GM19351 (cell line): ENCODE results near the gene TSPAN11.

Source experiments
- ATAC-seq: cut with Tn5 transposase; IDR thresholded peaks from one replicate; pipeline ENCODE4 v1.9.1; 2021; ENCODE audit warnings: mild to moderate bottlenecking, moderate library complexity; ENCODE audit not compliant: unreplicated experiment

Gene TSPAN11

GRCh38 chr12:30977537-30978349 is 51.2 kb downstream of the TSPAN11 start:
- ATAC-seq, result no peak

- no peak for ATAC-seq
Observed at GRCh38 chr12:30978639-30979038, 52.1 kb downstream of the TSPAN11 start.

DNA sequence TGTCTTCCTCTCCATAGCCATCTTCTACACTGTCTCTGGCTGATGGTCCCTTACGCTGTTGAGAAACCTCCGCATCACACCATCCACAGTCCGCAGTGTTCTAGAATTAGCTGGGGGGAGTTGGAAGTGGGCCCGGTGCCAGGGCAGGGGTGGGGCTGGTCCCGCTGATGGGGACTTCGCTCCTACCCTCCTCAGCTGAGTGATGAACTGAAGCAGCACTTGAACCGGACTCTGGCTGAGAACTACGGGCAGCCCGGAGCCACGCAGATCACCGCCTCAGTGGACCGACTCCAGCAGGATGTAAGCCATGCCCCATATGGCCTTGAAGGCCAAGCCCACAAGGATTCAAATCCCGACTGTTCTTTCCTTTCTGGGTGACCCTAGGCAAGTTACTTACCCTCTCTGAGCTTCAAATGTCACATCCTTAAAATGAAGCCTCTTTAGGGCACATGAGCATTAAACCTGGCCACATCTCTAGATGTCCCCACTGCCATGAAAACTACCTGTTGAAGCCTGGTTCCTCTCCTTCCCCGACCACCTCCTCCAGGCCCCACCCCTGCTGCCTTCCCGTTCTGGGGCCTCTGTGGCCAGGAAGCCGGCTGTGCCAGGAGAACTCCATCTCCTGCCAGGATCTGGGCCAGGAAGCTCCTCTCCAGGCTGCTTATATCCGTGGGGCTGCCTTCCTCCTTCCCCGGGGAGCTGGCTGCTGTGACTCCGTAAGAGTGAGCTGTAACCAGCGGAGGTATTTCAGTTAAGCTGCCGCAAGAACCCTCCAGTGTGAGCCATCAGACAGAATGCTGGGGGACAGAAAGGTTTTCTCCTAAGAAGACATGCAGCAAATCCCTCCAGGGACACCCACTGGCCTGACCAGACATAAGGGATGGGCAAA is 53.1 kb downstream of the TSPAN11 start:
- ATAC-seq, result no peak

- no peak for ATAC-seq
Observed at GRCh38 chr12:30980955-30981662, 54.6 kb downstream of the TSPAN11 start.

DNA sequence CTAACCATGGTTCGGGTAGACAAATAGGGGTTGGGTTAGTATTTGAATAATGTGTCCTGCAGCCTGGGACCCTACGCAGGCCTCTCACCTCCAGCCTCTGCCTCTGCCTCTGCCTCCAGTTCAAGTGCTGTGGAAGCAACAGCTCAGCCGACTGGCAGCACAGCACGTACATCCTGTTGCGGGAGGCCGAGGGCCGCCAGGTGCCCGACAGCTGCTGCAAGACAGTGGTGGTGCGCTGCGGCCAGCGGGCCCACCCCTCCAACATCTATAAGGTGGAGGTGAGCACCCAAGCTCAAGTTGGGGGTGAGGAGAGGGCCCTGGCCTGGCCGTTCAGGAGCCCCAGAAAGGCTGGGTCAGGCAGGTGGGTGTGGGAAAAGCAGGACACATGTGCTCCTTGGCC is 55.9 kb downstream of the TSPAN11 start:
- ATAC-seq, result no peak

GRCh38 chr12:30985814-30986452 is 59.4 kb downstream of the TSPAN11 start:
- ATAC-seq, result peak; percentile 69

GRCh38 chr12:30988086-30988485 is 61.5 kb downstream of the TSPAN11 start:
- no peak for ATAC-seq

DNA sequence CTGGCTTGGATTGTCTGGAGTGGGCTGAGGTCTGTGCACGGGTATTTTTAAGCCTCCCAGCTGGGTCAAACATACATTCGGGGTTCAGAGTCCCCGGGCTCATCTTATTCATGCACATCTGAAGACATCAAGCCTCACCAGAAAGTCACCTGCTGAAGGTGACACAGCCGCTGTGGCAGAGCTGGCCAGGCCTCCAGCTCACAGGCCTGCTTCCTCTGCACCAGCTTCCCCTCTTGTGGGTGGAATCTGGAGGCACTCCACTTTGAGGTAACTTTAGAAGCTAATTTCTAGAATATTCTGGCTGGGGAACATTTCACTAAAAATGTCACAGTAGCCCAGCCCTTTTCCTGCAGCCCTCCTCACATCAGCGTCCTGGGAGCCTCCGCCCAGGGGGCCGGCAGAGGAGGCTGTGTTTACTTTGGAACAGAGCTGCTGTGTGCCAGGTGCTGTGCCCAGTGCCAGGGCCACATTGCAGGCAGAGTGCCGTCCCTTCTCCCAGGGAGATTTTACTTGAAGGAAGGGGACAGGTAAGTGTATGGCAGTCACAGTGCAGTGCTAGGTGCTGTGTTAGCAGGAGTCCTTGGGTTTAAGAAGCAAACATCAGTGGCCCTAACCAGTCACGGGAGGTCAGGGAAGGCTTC is 62.2 kb downstream of the TSPAN11 start:
- no peak for ATAC-seq

DNA sequence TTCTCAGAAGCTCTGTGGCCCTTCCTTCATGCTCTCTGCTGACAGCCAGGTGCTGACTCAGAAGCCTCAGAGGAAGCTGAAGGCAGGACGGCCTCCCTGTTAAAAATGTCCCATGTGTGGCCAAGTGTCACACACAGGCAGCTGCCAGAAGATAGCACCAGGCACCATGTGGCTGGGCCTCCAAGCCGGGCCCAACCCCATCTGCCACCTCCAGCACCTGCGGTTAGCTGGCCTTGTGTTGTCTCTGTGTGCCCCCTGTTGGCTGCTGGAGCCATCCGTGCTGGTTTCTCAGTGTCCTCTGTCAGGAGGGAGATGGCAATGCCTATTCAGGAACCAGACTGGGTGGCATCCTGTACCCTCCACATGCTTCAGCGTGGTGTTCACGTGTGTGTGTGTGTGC is 63.2 kb downstream of the TSPAN11 start:
- peak; percentile 57 for ATAC-seq

DNA sequence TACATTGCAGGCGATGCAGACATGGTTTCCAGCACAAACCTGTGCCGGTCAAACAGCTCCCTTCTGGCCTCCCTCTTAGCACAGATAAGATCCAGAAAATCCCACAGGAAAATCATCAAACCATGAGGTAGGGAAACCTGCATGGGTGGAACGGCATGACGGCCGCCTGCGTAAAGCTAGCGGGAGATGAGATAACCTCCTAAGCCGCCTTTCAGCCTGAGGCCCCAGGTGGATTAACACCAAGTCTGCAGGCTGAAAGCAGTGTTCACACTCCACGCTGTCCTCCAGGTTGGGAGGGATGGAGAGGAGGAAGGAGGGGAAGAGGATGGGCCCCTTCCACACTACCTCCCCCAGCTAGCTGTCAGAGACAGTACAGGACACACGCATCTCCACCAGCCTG is 63.8 kb downstream of the TSPAN11 start:
- ATAC-seq, result no peak

DNA sequence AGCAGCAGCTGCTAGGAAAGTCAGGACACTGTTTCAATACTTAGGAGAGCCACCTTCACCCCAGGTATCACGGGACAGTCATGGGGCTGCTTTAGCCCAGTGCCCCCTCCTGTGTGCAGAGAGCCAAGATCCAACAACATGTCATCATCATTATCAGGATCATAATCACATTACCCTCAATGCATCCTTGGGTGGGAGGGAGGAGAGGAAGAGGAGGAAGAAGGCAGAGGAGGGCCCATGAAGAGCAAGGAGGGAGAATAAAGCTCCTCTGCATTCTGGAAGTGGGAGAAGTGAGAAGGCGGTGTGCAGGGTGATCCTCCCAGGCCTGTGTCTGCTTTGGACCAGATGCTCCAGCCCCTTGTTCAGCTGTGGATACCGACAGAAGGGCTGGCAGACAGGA is 64.2 kb downstream of the TSPAN11 start:
- ATAC-seq, result no peak

- ATAC-seq, result no peak
Observed at GRCh38 chr12:30991466-30991865, 64.9 kb downstream of the TSPAN11 start.

- no peak for ATAC-seq
Observed at GRCh38 chr12:30992381-30992780, 65.8 kb downstream of the TSPAN11 start.

- ATAC-seq, result no peak
Observed at GRCh38 chr12:30993766-30994165, 67.2 kb downstream of the TSPAN11 start.

GRCh38 chr12:30994274-30994673 is 67.7 kb downstream of the TSPAN11 start:
- no peak for ATAC-seq

DNA sequence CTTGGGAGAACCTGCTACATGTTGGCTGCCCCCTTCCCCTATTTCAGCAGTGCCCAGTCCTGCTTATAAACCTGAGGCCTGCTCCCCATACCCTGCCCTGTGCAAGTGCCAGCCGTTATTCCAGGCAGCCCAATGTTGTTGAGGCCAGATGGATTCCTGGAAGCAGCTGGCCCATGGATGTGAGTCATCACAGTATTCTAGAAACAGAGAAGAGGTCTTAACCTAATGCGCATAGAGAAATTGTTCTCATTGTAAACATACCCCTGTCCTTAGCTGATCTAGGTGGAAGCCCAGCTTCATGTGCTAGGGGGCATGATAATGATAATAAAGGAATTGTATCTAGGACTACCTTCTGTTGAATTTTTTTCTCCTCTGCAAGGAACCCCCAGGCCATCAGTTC is 69.7 kb downstream of the TSPAN11 start:
- no peak for ATAC-seq

GRCh38 chr12:30996752-30997151 is 70.2 kb downstream of the TSPAN11 start:
- no peak for ATAC-seq

- ATAC-seq, result no peak
Observed at GRCh38 chr12:30997685-30998440, 71.3 kb downstream of the TSPAN11 start.

- ATAC-seq, result no peak
Observed at GRCh38 chr12:30999011-30999410, 72.5 kb downstream of the TSPAN11 start.

- ATAC-seq, result no peak
Observed at GRCh38 chr12:30999723-31000122, 73.2 kb downstream of the TSPAN11 start.
